Erythroblast (primary cell): Measurements from ENCODE around the gene DOCK1.

ENCODE experiments used
- GATA1 ChIP-seq: IDR thresholded peaks from 2 replicates; pipeline ENCODE4 v1.6.1; 2011; ENCODE audit warnings: low read depth, mild to moderate bottlenecking, control low read depth, low read length, moderate library complexity
- POLR2A ChIP-seq: IDR thresholded peaks from 2 replicates; pipeline ENCODE4 v1.6.1; 2011; ENCODE audit warnings: mild to moderate bottlenecking, low read length

DNA sequence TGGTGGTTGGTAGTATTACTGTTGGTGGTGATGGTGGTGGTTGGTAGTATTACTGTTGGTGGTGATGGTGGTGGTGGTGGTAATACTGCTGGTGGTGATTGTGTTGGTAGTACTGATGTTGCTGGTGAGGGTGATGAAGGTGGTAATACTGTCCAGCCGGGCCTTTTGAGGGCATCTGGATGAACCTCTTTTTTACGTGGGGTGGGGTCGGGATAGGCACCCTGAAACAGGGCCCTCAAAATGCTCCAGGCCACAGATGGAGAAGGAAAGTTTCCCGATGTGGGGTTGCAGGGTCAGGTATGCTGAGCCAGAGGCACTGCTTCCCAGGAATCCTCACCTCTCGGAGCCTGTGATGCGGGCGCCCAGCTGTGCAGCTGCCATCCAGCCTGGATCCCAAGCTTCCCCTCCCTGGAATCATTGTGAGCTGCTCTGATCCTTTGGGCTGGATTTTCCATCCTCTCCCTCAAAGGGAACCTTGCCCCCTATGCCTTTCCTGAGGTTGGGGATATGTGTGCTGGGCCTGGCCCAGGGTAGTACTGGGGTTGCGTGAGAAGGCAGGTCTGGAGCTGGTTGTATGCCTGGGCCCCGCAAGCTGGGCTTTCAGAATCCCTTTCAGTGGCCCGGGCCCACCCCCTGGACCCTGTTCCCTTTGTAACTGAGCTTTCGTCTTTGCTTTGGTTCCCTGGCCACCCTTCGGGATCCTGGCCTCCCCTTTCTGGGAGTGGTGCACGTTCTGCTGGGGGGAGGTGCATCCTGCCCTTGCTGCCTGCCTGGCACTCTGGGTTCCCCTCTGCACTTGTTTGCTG lies 43.3 kb downstream of the DOCK1 start:
- TF ChIP-seq POLR2A (no peak), GATA1 (no peak)
